ENCODE data around the gene FAM222B. TPM values are rescaled to one million over a fixed set of nuclear protein-coding genes. Genes with fewer than 3 reads are reported as not detected.

FAM222B gene
- polyA plus RNA-seq, 1 donor (not counting 4 experiments of a cell fraction or from before 2014, with no cell fraction given), result 6.5 TPM

GRCh38 chr17:28883967-28884702, 41.5 kb upstream of the FAM222B start:
- peaks cover 36 to 39% of the 10 kb centered on the region in 2 experiments for H3K36me3 ChIP-seq (ENCODE audit: control insufficient read depth in 2 of 2, extremely low read depth in 1 of 2, insufficient read depth in 2 of 2, low read length in 2 of 2)
- no peak overlapping the region for H3K4me3 ChIP-seq (ENCODE audit: control insufficient read depth in 2 of 3, extremely low read depth in 1 of 3, insufficient read depth in 2 of 3, low read depth in 1 of 3, low read length in 3 of 3)
- H3K9me1 ChIP-seq (ENCODE audit: control insufficient read depth, extremely low read depth, insufficient read depth, low read length), result no peaks in the 10 kb centered on the region
- no peak overlapping the region for H3K27ac ChIP-seq (ENCODE audit: control insufficient read depth, insufficient read depth, low read length)
- DNase-seq (ENCODE audit: low read depth, low spot score) (no peak), FAIRE-seq (no peak)
- no peak overlapping the region for H2AFZ ChIP-seq (ENCODE audit: control insufficient read depth, low read length)
- H3K9me3 ChIP-seq (ENCODE audit: control insufficient read depth, low read depth, low read length), result no peaks in the 10 kb centered on the region
- dilution Hi-C loops (cut with MboI; ENCODE audit: extremely low pct_ligation_motif_present, low sequenced_read_pairs), result no loop called here
- H3K4me1 ChIP-seq (ENCODE audit: control insufficient read depth, extremely low read depth, insufficient read depth, low read length), result peaks cover 19% of the 10 kb centered on the region
- no peaks in the 10 kb centered on the region for H3K27me3 ChIP-seq (ENCODE audit: control insufficient read depth, extremely low read depth, insufficient read depth, low read length)
- no peak overlapping the region for H3K4me2 ChIP-seq (ENCODE audit: control insufficient read depth, extremely low read depth, insufficient read depth, low read depth, low read length)
- no peaks in the 10 kb centered on the region for H4K20me1 ChIP-seq (ENCODE audit: control insufficient read depth, extremely low read depth, insufficient read depth, low read length)
- TF ChIP-seq EZH2 (IDR thresholded peaks at IDR 0.05; ENCODE audit: low read length) (no peak), CTCF (optimal IDR thresholded peaks at IDR 0.05 in 1 of 3, IDR thresholded peaks at IDR 0.05 in 1 of 3, conservative IDR thresholded peaks at IDR 0.05 in 1 of 3; ENCODE audit: extremely low read depth in 1 of 3, insufficient read depth in 2 of 3, low read length in 3 of 3) (no peak)
- H3K9ac ChIP-seq (ENCODE audit: control insufficient read depth, extremely low read depth, insufficient read depth, low read length), result no peak overlapping the region
- H3K79me2 ChIP-seq (ENCODE audit: control insufficient read depth, insufficient read depth, low read length), result no peaks in the 10 kb centered on the region

DNA sequence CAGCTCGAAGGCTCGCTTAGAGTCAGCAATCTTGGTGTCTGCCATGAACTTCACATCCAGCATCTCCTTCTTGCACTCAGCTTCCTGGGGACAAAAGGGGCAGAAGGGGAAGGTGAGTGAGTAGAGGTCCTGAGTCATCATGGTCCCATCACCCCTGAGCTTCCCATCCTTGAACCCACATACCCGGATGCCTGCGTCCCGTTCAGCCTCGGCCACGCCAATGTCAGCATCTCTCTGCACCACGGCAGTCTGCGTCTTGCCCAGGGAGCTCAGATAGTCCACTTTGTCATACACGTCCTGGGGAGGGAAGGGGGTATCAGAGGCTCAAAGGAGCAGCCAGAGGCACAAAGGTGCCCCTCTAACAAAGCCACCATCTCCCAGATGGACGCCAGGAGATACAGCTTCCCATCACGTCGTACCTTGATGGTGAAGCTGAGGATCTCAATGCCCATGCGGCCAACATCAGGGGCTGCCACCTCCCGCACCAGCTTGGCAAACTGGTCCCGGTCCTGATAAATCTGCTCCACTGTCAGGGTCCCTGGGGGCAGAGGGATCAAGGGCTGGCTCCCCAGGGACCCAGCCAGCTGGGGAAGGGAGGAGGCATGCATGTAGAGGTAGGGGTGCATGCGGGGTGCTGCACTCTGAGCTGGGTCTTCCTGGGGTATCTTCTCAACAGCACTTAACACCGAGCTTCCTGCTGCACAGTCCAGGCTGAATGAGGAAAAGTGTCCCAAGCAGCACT, 39.7 kb upstream of the FAM222B start:
- Histone ChIP-seq H3K9me3 (ENCODE audit: control insufficient read depth, low read depth, low read length) (no peaks in the 10 kb centered on the region), H3K9me1 (ENCODE audit: control insufficient read depth, extremely low read depth, insufficient read depth, low read length) (no peaks in the 10 kb centered on the region), H3K4me1 (ENCODE audit: control insufficient read depth, extremely low read depth, insufficient read depth, low read length) (peaks cover 33% of the 10 kb centered on the region), H3K27me3 (ENCODE audit: control insufficient read depth, extremely low read depth, insufficient read depth, low read length) (no peaks in the 10 kb centered on the region), H3K4me2 (ENCODE audit: control insufficient read depth, extremely low read depth, insufficient read depth, low read depth, low read length) (no peak overlapping the region), H3K27ac (ENCODE audit: control insufficient read depth, insufficient read depth, low read length) (no peak overlapping the region), H4K20me1 (ENCODE audit: control insufficient read depth, extremely low read depth, insufficient read depth, low read length) (no peaks in the 10 kb centered on the region), H3K36me3 (ENCODE audit: control insufficient read depth in 2 of 2, extremely low read depth in 1 of 2, insufficient read depth in 2 of 2, low read length in 2 of 2) (peaks cover 34 to 39% of the 10 kb centered on the region in 2 experiments), H3K79me2 (ENCODE audit: control insufficient read depth, insufficient read depth, low read length) (no peaks in the 10 kb centered on the region), H3K4me3 (ENCODE audit: control insufficient read depth in 2 of 3, extremely low read depth in 1 of 3, insufficient read depth in 2 of 3, low read depth in 1 of 3, low read length in 3 of 3) (no peak overlapping the region), H3K9ac (ENCODE audit: control insufficient read depth, extremely low read depth, insufficient read depth, low read length) (no peak overlapping the region), H2AFZ (ENCODE audit: control insufficient read depth, low read length) (no peak overlapping the region)
- dilution Hi-C loops (cut with MboI; ENCODE audit: extremely low pct_ligation_motif_present, low sequenced_read_pairs), result no loop called here
- FAIRE-seq, result no peak
- TF ChIP-seq EZH2 (IDR thresholded peaks at IDR 0.05; ENCODE audit: low read length) (no peak), CTCF (optimal IDR thresholded peaks at IDR 0.05 in 1 of 3, IDR thresholded peaks at IDR 0.05 in 1 of 3, conservative IDR thresholded peaks at IDR 0.05 in 1 of 3; ENCODE audit: extremely low read depth in 1 of 3, insufficient read depth in 2 of 3, low read length in 3 of 3) (no peak)
- DNase-seq (ENCODE audit: low read depth, low spot score), result no peak
